Neuronal stem cell (in vitro differentiated cells): ENCODE measurements around the gene FLRT2.

Experiments used
- DNase-seq: peaks from one replicate; pipeline ENCODE4 v3.0.0-alpha.2; 2013; ENCODE audit warnings: low spot score
- H2AFZ ChIP-seq: one replicate; pipeline ENCODE4 v1.6.1; 2013; ENCODE audit warnings: mild to moderate bottlenecking, low read length, inconsistent platforms
- H2AK5ac ChIP-seq: 2 replicates; pipeline ENCODE4 v1.6.1; 2013; ENCODE audit warnings: low read depth, mild to moderate bottlenecking, inconsistent platforms, low read length, moderate library complexity, mixed read lengths
- H2BK120ac ChIP-seq: 2 replicates; pipeline ENCODE4 v1.6.1; 2013; ENCODE audit warnings: low read depth, mild to moderate bottlenecking, inconsistent platforms, low read length, moderate library complexity, mixed read lengths
- H2BK12ac ChIP-seq: one replicate; pipeline ENCODE4 v1.6.1; 2013; ENCODE audit warnings: low read length, inconsistent platforms
- H2BK15ac ChIP-seq: 2 replicates; pipeline ENCODE4 v1.6.1; 2013; ENCODE audit warnings: mild to moderate bottlenecking, low read length, inconsistent platforms, mixed read lengths
- H2BK5ac ChIP-seq: one replicate; pipeline ENCODE4 v1.6.1; 2013; ENCODE audit warnings: inconsistent platforms, mild to moderate bottlenecking, low read length, moderate library complexity
- H3K14ac ChIP-seq: one replicate; pipeline ENCODE4 v1.6.1; 2013; ENCODE audit warnings: low read length, inconsistent platforms
- H3K18ac ChIP-seq: 2 replicates; pipeline ENCODE4 v1.6.1; 2013; ENCODE audit warnings: low read length, inconsistent platforms
- H3K23ac ChIP-seq: 2 replicates; pipeline ENCODE4 v1.6.1; 2013; ENCODE audit warnings: low read depth, mild to moderate bottlenecking, mixed read lengths, low read length, inconsistent platforms; ENCODE audit not compliant: poor library complexity
- H3K27ac ChIP-seq: replicated peaks from 3 replicates; pipeline ENCODE4 v1.5.1; 2013; ENCODE audit warnings: low read length, inconsistent platforms
- H3K27me3 ChIP-seq, 3 experiments: 2 replicates each; pipeline ENCODE4 v1.6.1; 2013; ENCODE audit warnings: low read length in 3 of 3, mild to moderate bottlenecking in 2 of 3, inconsistent platforms in 1 of 3, low read depth in 1 of 3, mixed read lengths in 1 of 3, moderate library complexity in 1 of 3; ENCODE audit not compliant: control insufficient read depth in 3 of 3, insufficient read depth in 3 of 3
- H3K36me3 ChIP-seq, 2 donors: replicated peaks in 1 of 2; 2 replicates each; pipeline ENCODE4 v1.6.1; 2013; ENCODE audit warnings: low read length in 2 of 2; ENCODE audit not compliant: control insufficient read depth in 2 of 2, insufficient read depth in 2 of 2
- H3K4ac ChIP-seq: 2 replicates; pipeline ENCODE4 v1.6.1; 2013; ENCODE audit warnings: inconsistent platforms, mild to moderate bottlenecking, low read length, moderate library complexity
- H3K4me1 ChIP-seq, 2 donors: 1 replicate in 1 of 2; 2 replicates in 1 of 2; pipeline ENCODE4 v1.6.1; 2013; ENCODE audit warnings: low read length in 2 of 2, low read depth in 1 of 2; ENCODE audit not compliant: control insufficient read depth in 2 of 2, insufficient read depth in 1 of 2
- H3K4me2 ChIP-seq: one replicate; pipeline ENCODE4 v1.6.1; 2013; ENCODE audit warnings: mild to moderate bottlenecking, low read length, inconsistent platforms; ENCODE audit not compliant: insufficient read depth, poor library complexity, severe bottlenecking
- H3K4me3 ChIP-seq, 2 donors: 2 replicates each; pipeline ENCODE4 v1.5.1; 2013; ENCODE audit warnings: low read length in 2 of 2, mild to moderate bottlenecking in 2 of 2, inconsistent platforms in 1 of 2, moderate library complexity in 1 of 2
- H3K79me1 ChIP-seq: one replicate; pipeline ENCODE4 v1.6.1; 2013; ENCODE audit warnings: low read depth, mild to moderate bottlenecking, inconsistent platforms, low read length, moderate library complexity
- H3K9ac ChIP-seq: one replicate; pipeline ENCODE4 v1.6.1; 2013; ENCODE audit warnings: mild to moderate bottlenecking, low read depth, low read length, inconsistent platforms; ENCODE audit not compliant: poor library complexity
- H3K9me3 ChIP-seq, 2 donors: replicated peaks in 1 of 2; 2 replicates each; pipeline versions ENCODE3 to v1.6.1; 2013; ENCODE audit warnings: low read length in 2 of 2, mild to moderate bottlenecking in 2 of 2, inconsistent platforms in 1 of 2, low read depth in 1 of 2, mixed read lengths in 1 of 2, moderate library complexity in 1 of 2; ENCODE audit not compliant: control insufficient read depth in 2 of 2, insufficient read depth in 1 of 2
- H4K8ac ChIP-seq: one replicate; pipeline ENCODE4 v1.6.1; 2013; ENCODE audit warnings: low read depth, mild to moderate bottlenecking, inconsistent platforms, low read length, moderate library complexity
- H4K91ac ChIP-seq: one replicate; pipeline ENCODE4 v1.6.1; 2013; ENCODE audit warnings: low read length, low read depth, mild to moderate bottlenecking, inconsistent platforms; ENCODE audit not compliant: poor library complexity
- WGBS, 2 donors: extraction: QIAGEN DNeasy Blood & Tissue Kit; methylation state at CpG; one replicate each; pipeline ENCODE4 v1.1.7; 2013; ENCODE audit warnings: missing lambda C conversion rate in 2 of 2, mixed read lengths in 1 of 2; ENCODE audit not compliant: insufficient read length in 2 of 2, insufficient replicate concordance in 1 of 2; ENCODE audit errors: extremely low coverage in 2 of 2; 5-methylcytosine and 5-hydroxymethylcytosine counted together

The FLRT2 gene

GRCh38 chr14:85562630-85563029 lies 32.7 kb downstream of the FLRT2 start:
- H3K36me3 ChIP-seq = no peaks in the 10 kb centered on the region
- no CpG with 5 or more reads among the region's 5 CpGs for WGBS, 2 donors

GRCh38 chr14:85564841-85565527 lies 35.0 kb downstream of the FLRT2 start:
- no peak overlapping the region for H3K4me2 ChIP-seq
- H3K79me1 ChIP-seq = no peaks in the 10 kb centered on the region
- H4K8ac ChIP-seq = no peak overlapping the region
- H3K36me3 ChIP-seq = no peaks in the 10 kb centered on the region
- no peak overlapping the region for H3K14ac ChIP-seq
- no peak overlapping the region for H3K23ac ChIP-seq
- H3K9ac ChIP-seq = no peak overlapping the region
- H3K4me1 ChIP-seq = peaks cover 0 to 4% of the 10 kb centered on the region in 2 donors
- no peak overlapping the region for H2BK15ac ChIP-seq
- no peak overlapping the region for H2BK5ac ChIP-seq
- no peak overlapping the region for H2BK12ac ChIP-seq
- H3K4ac ChIP-seq = no peak overlapping the region
- H3K18ac ChIP-seq = no peak overlapping the region
- no peak overlapping the region for H3K27ac ChIP-seq
- no peak for DNase-seq
- no peak overlapping the region for H2AFZ ChIP-seq
- H3K9me3 ChIP-seq = no peaks in the 10 kb centered on the region
- no peaks in the 10 kb centered on the region for H3K27me3 ChIP-seq
- no CpG with 5 or more reads among the region's 3 CpGs for WGBS, 2 donors
- no peak overlapping the region for H2AK5ac ChIP-seq
- H3K4me3 ChIP-seq = no peak overlapping the region
- no peak overlapping the region for H4K91ac ChIP-seq
- H2BK120ac ChIP-seq = no peak overlapping the region

More at GRCh38 chr14:85562630-85563029, 32.7 kb downstream of the FLRT2 start:
- H3K9ac ChIP-seq = no peak overlapping the region
- DNase-seq = no peak
- H2BK12ac ChIP-seq = no peak overlapping the region
- H3K4me2 ChIP-seq = no peak overlapping the region
- H3K4me3 ChIP-seq = no peak overlapping the region
- H2AK5ac ChIP-seq = no peak overlapping the region
- H3K14ac ChIP-seq = no peak overlapping the region
- H2BK15ac ChIP-seq = no peak overlapping the region
- no peak overlapping the region for H3K27ac ChIP-seq
- no peaks in the 10 kb centered on the region for H3K27me3 ChIP-seq
- H2BK5ac ChIP-seq = no peak overlapping the region
- H4K91ac ChIP-seq = no peak overlapping the region
- H3K79me1 ChIP-seq = no peaks in the 10 kb centered on the region
- H3K4me1 ChIP-seq = no peaks in the 10 kb centered on the region
- no peak overlapping the region for H4K8ac ChIP-seq
- H2AFZ ChIP-seq = no peak overlapping the region
- H2BK120ac ChIP-seq = no peak overlapping the region
- no peak overlapping the region for H3K23ac ChIP-seq
- no peak overlapping the region for H3K18ac ChIP-seq
- no peak overlapping the region for H3K4ac ChIP-seq
- no peaks in the 10 kb centered on the region for H3K9me3 ChIP-seq

GRCh38 chr14:85565862-85566296 lies 35.9 kb downstream of the FLRT2 start:
- H4K91ac ChIP-seq = no peak overlapping the region
- no peak overlapping the region for H2BK120ac ChIP-seq
- no peak overlapping the region for H3K4me2 ChIP-seq
- H3K79me1 ChIP-seq = no peaks in the 10 kb centered on the region
- H3K4me3 ChIP-seq = no peak overlapping the region
- H3K27me3 ChIP-seq = no peaks in the 10 kb centered on the region
- H3K18ac ChIP-seq = no peak overlapping the region
- H3K14ac ChIP-seq = no peak overlapping the region
- H2BK5ac ChIP-seq = no peak overlapping the region
- H2AK5ac ChIP-seq = no peak overlapping the region
- H2AFZ ChIP-seq = no peak overlapping the region
- H3K9me3 ChIP-seq = no peaks in the 10 kb centered on the region
- no CpG with 5 or more reads among the region's 3 CpGs for WGBS, 2 donors
- H3K27ac ChIP-seq = no peak overlapping the region
- H3K4ac ChIP-seq = no peak overlapping the region
- no peak for DNase-seq
- no peak overlapping the region for H2BK12ac ChIP-seq
- H3K36me3 ChIP-seq = no peaks in the 10 kb centered on the region
- H2BK15ac ChIP-seq = no peak overlapping the region
- no peak overlapping the region for H4K8ac ChIP-seq
- no peak overlapping the region for H3K9ac ChIP-seq
- peaks cover 0 to 4% of the 10 kb centered on the region in 2 donors for H3K4me1 ChIP-seq
- no peak overlapping the region for H3K23ac ChIP-seq

- H2BK15ac ChIP-seq = no peak overlapping the region
- H3K4ac ChIP-seq = no peak overlapping the region
- DNase-seq = no peak
- H3K9ac ChIP-seq = no peak overlapping the region
- no peak overlapping the region for H3K4me2 ChIP-seq
- H3K27me3 ChIP-seq = no peaks in the 10 kb centered on the region
- no peak overlapping the region for H3K23ac ChIP-seq
- no peak overlapping the region for H2BK12ac ChIP-seq
- no peak overlapping the region for H3K27ac ChIP-seq
- H4K8ac ChIP-seq = no peak overlapping the region
- no peak overlapping the region for H2BK5ac ChIP-seq
- no peak overlapping the region for H2AK5ac ChIP-seq
- WGBS, 2 donors = no CpG with 5 or more reads among the region's 4 CpGs
- peaks cover 0 to 4% of the 10 kb centered on the region in 2 donors for H3K4me1 ChIP-seq
- no peaks in the 10 kb centered on the region for H3K9me3 ChIP-seq
- H2BK120ac ChIP-seq = no peak overlapping the region
- H3K36me3 ChIP-seq = no peaks in the 10 kb centered on the region
- H3K14ac ChIP-seq = no peak overlapping the region
- H3K4me3 ChIP-seq = no peak overlapping the region
- H3K18ac ChIP-seq = no peak overlapping the region
- no peak overlapping the region for H4K91ac ChIP-seq
- H3K79me1 ChIP-seq = no peaks in the 10 kb centered on the region
- H2AFZ ChIP-seq = no peak overlapping the region
Observed at GRCh38 chr14:85566603-85567002, 36.7 kb downstream of the FLRT2 start.
